Left forelimb (tissue), 1 donor: Measurements from ENCODE around the gene ABCB4.

Experiments used
- DNase-seq: peaks from one replicate; pipeline ENCODE4 v3.0.0-alpha.2; 2018; ENCODE audit warnings: low spot score

The ABCB4 gene

GRCh38 chr7:87420173-87420572, 55.3 kb downstream of the ABCB4 start:
- DNase-seq = no peak

GRCh38 chr7:87416682-87417587, 58.5 kb downstream of the ABCB4 start:
- no peak for DNase-seq

GRCh38 chr7:87414794-87415188, 60.7 kb downstream of the ABCB4 start:
- DNase-seq = no peak

GRCh38 chr7:87413951-87414793, 61.3 kb downstream of the ABCB4 start:
- no peak for DNase-seq

- DNase-seq = no peak
Observed at GRCh38 chr7:87413029-87413428, 62.5 kb downstream of the ABCB4 start.

GRCh38 chr7:87411186-87411585, 64.3 kb downstream of the ABCB4 start:
- no peak for DNase-seq

- no peak for DNase-seq
Observed at GRCh38 chr7:87404674-87405073, 70.8 kb downstream of the ABCB4 start.

GRCh38 chr7:87398446-87398845, 77.0 kb downstream of the ABCB4 start:
- no peak for DNase-seq

GRCh38 chr7:87395442-87396020, 79.9 kb downstream of the ABCB4 start:
- DNase-seq = no peak

GRCh38 chr7:87391020-87391701, 84.3 kb downstream of the ABCB4 start:
- DNase-seq = no peak

- DNase-seq = no peak
Observed at GRCh38 chr7:87380905-87381304, 94.6 kb downstream of the ABCB4 start.

GRCh38 chr7:87375662-87376435, 99.6 kb downstream of the ABCB4 start:
- no peak for DNase-seq

GRCh38 chr7:87370660-87371180, 104.8 kb downstream of the ABCB4 start:
- DNase-seq = no peak

- no peak for DNase-seq
Observed at GRCh38 chr7:87369216-87369615, 106.3 kb downstream of the ABCB4 start.

GRCh38 chr7:87364246-87364645, 111.2 kb downstream of the ABCB4 start:
- no peak for DNase-seq

GRCh38 chr7:87363342-87363741, 112.1 kb downstream of the ABCB4 start:
- DNase-seq = no peak

- no peak for DNase-seq
Observed at GRCh38 chr7:87361320-87361719, 114.2 kb downstream of the ABCB4 start.

- no peak for DNase-seq
Observed at GRCh38 chr7:87359366-87359765, 116.1 kb downstream of the ABCB4 start.

- no peak for DNase-seq
Observed at GRCh38 chr7:87356448-87356847, 119.0 kb downstream of the ABCB4 start.

GRCh38 chr7:87354749-87355148, 120.7 kb downstream of the ABCB4 start:
- no peak for DNase-seq
